Keratinocyte (primary cell): ENCODE measurements around the gene OR13H1.

Experiments used
- EZH2 ChIP-seq: IDR thresholded peaks from one replicate; pipeline ENCODE4 v1.6.1; 2012; ENCODE audit warnings: inconsistent platforms, mild to moderate bottlenecking, low read length, moderate library complexity
- TF ChIP-seq, protein P1 (sequence below), 3 experiments: IDR thresholded peaks in 1 of 3; conservative IDR thresholded peaks in 1 of 3; optimal IDR thresholded peaks in 1 of 3; 2 replicates in 2 of 3; 3 replicates in 1 of 3; pipeline versions ENCODE3 to v1.5.1; 2011; ENCODE audit warnings: low read length in 3 of 3, mild to moderate bottlenecking in 3 of 3, moderate library complexity in 2 of 3, control low read depth in 1 of 3, inconsistent platforms in 1 of 3; ENCODE audit not compliant: insufficient read depth in 2 of 3; ENCODE audit errors: extremely low read depth in 1 of 3

DNA sequence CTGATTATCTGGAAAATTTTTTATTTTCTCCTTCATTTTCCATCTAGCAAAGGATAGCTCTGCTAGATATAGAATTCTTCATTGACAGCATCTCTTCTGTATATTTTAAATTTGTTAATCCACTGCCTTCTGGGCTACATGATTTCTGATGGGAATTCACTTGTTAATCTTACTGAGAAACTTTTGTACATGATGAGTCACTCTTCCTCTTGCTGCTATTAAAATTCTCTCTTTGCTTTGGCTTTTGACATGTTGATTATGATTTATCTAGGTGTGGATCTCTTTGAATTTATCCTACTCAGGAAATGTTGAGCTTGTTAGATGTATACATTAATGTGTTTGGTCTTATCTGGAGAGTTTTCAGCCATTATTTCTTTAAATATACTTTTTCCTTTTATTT lies 27.5 kb downstream of the OR13H1 start:
- TF ChIP-seq, protein P1, sequence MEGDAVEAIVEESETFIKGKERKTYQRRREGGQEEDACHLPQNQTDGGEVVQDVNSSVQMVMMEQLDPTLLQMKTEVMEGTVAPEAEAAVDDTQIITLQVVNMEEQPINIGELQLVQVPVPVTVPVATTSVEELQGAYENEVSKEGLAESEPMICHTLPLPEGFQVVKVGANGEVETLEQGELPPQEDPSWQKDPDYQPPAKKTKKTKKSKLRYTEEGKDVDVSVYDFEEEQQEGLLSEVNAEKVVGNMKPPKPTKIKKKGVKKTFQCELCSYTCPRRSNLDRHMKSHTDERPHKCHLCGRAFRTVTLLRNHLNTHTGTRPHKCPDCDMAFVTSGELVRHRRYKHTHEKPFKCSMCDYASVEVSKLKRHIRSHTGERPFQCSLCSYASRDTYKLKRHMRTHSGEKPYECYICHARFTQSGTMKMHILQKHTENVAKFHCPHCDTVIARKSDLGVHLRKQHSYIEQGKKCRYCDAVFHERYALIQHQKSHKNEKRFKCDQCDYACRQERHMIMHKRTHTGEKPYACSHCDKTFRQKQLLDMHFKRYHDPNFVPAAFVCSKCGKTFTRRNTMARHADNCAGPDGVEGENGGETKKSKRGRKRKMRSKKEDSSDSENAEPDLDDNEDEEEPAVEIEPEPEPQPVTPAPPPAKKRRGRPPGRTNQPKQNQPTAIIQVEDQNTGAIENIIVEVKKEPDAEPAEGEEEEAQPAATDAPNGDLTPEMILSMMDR (optimal IDR thresholded peaks at IDR 0.05 in 1 of 3, IDR thresholded peaks at IDR 0.05 in 1 of 3, conservative IDR thresholded peaks at IDR 0.05 in 1 of 3; ENCODE audit: extremely low read depth in 1 of 3, insufficient read depth in 2 of 3, low read length in 3 of 3) = no peak
- no peak for TF ChIP-seq EZH2
